GM23338 (cell line): Measurements from ENCODE around the gene ASAP2.

Source experiments
- CTCF ChIP-seq, 2 experiments: fragments of 200-600 bp in 1 of 2; sonication (generic) in 1 of 2; conservative IDR thresholded peaks; 2 replicates each; pipeline versions ENCODE4 v1.5.1 to v1.6.1; 2016 to 2017; ENCODE audit warnings: antibody characterized with exemption in 2 of 2, low read depth in 2 of 2, mild to moderate bottlenecking in 2 of 2, moderate library complexity in 1 of 2
- EZH2 ChIP-seq: fragments of 200-600 bp; sonication (generic); IDR thresholded peaks from one replicate; pipeline ENCODE4 v1.8.0; 2017; ENCODE audit warnings: antibody characterized with exemption, mild to moderate bottlenecking, low read depth; ENCODE audit not compliant: unreplicated experiment

GRCh38 chr2:9377461-9378097 lies 171.0 kb downstream of the ASAP2 start:
- TF ChIP-seq CTCF (conservative IDR thresholded peaks at IDR 0.05; ENCODE audit: low read depth in 2 of 2) = no peak
- no peak for TF ChIP-seq EZH2
